Osteocyte (in vitro differentiated cells): ENCODE results near the gene MAP1LC3B2. TPM values are rescaled to one million over a fixed set of nuclear protein-coding genes. Genes with fewer than 3 reads are reported as not detected.
A peak's percentile ranks its signal among the peaks of the same experiment; 100 is the strongest.

Experiments used
- DNase-seq: peaks from one replicate; pipeline ENCODE4 v3.0.0; 2021; ENCODE audit warnings: mixed read lengths; ENCODE audit not compliant: unreplicated experiment; ENCODE audit errors: extremely low spot score
- H3K27ac Mint-ChIP-seq: one replicate; pipeline ENCODE4 v1.8.0; 2021; ENCODE audit warnings: mild to moderate bottlenecking, mixed read lengths; ENCODE audit not compliant: unreplicated experiment
- H3K27me3 Mint-ChIP-seq: one replicate; pipeline ENCODE4 v1.8.0; 2021; ENCODE audit warnings: mixed read lengths; ENCODE audit not compliant: unreplicated experiment
- H3K36me3 Mint-ChIP-seq: one replicate; pipeline ENCODE4 v1.8.0; 2021; ENCODE audit warnings: mixed read lengths; ENCODE audit not compliant: unreplicated experiment
- H3K4me1 Mint-ChIP-seq: one replicate; pipeline ENCODE4 v1.8.0; 2021; ENCODE audit warnings: mixed read lengths; ENCODE audit not compliant: unreplicated experiment
- H3K4me3 Mint-ChIP-seq: one replicate; pipeline ENCODE4 v1.8.0; 2021; ENCODE audit warnings: mild to moderate bottlenecking, moderate library complexity, mixed read lengths; ENCODE audit not compliant: unreplicated experiment
- H3K9me3 Mint-ChIP-seq: one replicate; pipeline ENCODE4 v1.8.0; 2021; ENCODE audit warnings: mixed read lengths; ENCODE audit not compliant: unreplicated experiment
- total RNA-seq: library from RNA; stranded (reverse); gene quantifications from 2 replicates; pipeline ENCODE4 v1.2.1, GENCODE V29; 2021
- TF ChIP-seq, protein P1 (sequence below): fragments of 200-600 bp; sonication (generic); IDR thresholded peaks from 2 replicates; pipeline ENCODE4 v1.5.0; 2021; ENCODE audit warnings: antibody characterized with exemption, mild to moderate bottlenecking, moderate library complexity

The MAP1LC3B2 gene
- total RNA-seq, 1 donor from 2014 or later = 2.1 TPM

DNA sequence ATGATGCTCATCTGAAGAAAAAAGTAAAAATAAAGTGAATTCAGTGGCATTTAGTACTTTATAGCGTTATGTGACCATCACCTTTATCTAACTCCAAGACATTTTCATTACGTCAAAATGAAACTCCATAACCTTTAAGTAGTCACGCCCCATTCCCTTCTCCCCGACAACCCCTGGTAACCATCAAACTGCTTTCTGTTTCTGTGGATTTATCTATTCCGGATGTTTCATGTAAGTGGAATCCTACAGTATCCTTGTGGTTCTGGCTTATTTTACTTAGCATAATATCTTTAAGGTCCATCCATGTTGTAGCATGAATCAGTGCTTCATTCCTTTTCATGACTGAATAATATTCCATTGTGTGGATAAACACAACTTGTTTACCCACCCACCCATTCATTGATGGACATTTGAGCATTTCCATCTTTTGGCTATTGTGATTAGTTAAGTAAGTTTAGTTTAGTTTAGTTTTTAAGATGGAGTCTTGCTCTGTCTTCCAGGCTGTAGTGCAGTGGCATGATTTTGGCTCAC lies 18.5 kb upstream of the MAP1LC3B2 start:
- TF ChIP-seq, protein P1, sequence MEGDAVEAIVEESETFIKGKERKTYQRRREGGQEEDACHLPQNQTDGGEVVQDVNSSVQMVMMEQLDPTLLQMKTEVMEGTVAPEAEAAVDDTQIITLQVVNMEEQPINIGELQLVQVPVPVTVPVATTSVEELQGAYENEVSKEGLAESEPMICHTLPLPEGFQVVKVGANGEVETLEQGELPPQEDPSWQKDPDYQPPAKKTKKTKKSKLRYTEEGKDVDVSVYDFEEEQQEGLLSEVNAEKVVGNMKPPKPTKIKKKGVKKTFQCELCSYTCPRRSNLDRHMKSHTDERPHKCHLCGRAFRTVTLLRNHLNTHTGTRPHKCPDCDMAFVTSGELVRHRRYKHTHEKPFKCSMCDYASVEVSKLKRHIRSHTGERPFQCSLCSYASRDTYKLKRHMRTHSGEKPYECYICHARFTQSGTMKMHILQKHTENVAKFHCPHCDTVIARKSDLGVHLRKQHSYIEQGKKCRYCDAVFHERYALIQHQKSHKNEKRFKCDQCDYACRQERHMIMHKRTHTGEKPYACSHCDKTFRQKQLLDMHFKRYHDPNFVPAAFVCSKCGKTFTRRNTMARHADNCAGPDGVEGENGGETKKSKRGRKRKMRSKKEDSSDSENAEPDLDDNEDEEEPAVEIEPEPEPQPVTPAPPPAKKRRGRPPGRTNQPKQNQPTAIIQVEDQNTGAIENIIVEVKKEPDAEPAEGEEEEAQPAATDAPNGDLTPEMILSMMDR = no peak
- H3K9me3 Mint-ChIP-seq = no peaks in the 10 kb centered on the region
- DNase-seq = no peak
- no peak overlapping the region for H3K4me3 Mint-ChIP-seq
- H3K4me1 Mint-ChIP-seq = peaks cover 45% of the 10 kb centered on the region
- H3K27ac Mint-ChIP-seq = peak overlapping the region; percentile 74
- no peaks in the 10 kb centered on the region for H3K36me3 Mint-ChIP-seq
- H3K27me3 Mint-ChIP-seq = no peaks in the 10 kb centered on the region

DNA sequence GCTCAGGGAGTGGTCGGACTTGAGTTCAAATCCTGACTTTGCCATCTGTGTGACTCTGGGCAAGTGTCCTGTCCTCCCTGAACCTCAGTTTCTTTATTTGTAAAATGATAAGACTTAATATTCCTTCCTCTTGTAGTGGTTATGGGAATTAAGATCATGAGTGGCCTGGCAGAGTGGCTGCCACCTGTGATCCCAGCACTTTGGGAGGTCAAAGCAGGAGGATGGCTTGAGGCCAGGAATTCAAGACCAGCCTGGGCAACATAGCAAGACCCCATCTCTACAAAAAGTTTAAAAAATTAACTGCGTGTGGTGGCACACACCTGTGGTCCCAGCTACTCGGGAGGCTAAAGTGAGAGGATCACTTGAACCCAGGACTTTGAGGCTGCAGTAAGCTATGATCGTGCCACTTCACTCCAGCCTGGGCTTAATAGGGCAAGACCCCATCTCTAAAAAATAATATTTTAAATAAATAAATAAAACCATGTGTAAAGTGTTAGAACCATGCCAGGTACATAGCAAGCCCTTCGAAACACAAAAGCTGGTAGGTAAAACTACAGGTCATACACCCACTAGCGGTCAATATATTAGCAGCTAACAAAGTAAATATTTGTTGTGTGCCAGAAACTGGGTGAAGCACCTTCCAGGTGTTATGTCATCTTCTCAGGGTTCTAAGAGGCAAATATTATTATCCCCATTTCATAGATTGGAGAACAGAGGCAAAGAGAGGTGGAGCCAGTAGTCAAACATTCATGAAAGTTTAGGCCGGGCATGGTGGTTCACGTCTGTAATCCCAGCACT lies 17.4 kb upstream of the MAP1LC3B2 start:
- Mint-ChIP-seq H3K4me3 (no peak overlapping the region), H3K4me1 (peaks cover 39% of the 10 kb centered on the region), H3K36me3 (no peaks in the 10 kb centered on the region), H3K27ac (no peak overlapping the region), H3K9me3 (no peaks in the 10 kb centered on the region), H3K27me3 (no peaks in the 10 kb centered on the region)
- TF ChIP-seq, protein P1 = no peak
- DNase-seq = no peak

- Mint-ChIP-seq H3K4me3 (no peak overlapping the region), H3K27ac (peak overlapping the region; percentile 2), H3K27me3 (no peaks in the 10 kb centered on the region), H3K9me3 (no peaks in the 10 kb centered on the region), H3K4me1 (peaks cover 35% of the 10 kb centered on the region), H3K36me3 (no peaks in the 10 kb centered on the region)
- no peak for DNase-seq
- TF ChIP-seq, protein P1 = no peak
These were observed 16.7 kb upstream of the MAP1LC3B2 start for GRCh38 chr12:116542345-116542956.

DNA sequence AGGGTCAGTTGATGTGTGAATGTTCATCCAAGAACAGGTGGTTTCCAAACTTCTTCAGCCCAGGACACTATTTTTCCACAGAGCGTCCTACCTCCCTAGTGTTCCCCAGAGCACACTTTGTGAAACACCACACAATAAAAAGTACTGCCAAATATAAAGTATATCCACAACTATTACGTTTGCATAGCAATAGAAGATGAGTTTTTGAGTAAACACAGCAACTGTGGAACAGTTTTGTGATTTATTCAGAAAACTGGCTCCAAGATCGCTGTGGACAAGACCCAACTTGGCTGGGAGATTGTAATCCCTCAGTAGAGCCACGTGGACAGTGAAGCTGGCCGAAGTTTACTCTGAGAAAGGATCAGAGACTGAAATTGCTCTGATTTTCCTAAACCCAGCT lies 14.5 kb upstream of the MAP1LC3B2 start:
- peaks cover 36% of the 10 kb centered on the region for H3K4me1 Mint-ChIP-seq
- DNase-seq = no peak
- H3K27ac Mint-ChIP-seq = no peak overlapping the region
- H3K9me3 Mint-ChIP-seq = no peaks in the 10 kb centered on the region
- H3K36me3 Mint-ChIP-seq = no peaks in the 10 kb centered on the region
- H3K27me3 Mint-ChIP-seq = no peaks in the 10 kb centered on the region
- TF ChIP-seq, protein P1 = no peak
- H3K4me3 Mint-ChIP-seq = no peak overlapping the region

DNA sequence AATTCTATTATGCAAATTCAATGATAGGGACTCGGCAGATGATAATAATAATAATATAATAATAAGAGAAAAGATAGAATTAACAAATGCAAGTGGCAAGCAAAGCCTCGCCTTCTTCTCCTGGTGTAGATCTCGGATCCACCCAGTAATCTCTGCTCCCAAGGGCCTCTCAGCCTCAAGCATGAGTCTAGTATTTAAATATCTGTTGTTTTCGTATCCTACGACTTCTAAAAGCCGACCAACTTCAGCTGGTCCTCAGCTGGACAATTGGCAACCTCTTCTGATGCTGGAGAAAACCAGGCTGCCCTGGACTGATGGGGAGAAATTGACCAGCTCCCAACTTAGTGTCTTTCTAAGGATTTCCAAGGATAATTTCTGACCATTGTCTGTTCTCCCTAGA lies 14.0 kb upstream of the MAP1LC3B2 start:
- Mint-ChIP-seq H3K36me3 (no peaks in the 10 kb centered on the region), H3K27me3 (no peaks in the 10 kb centered on the region), H3K4me1 (peaks cover 31% of the 10 kb centered on the region), H3K4me3 (no peak overlapping the region), H3K9me3 (no peaks in the 10 kb centered on the region), H3K27ac (no peak overlapping the region)
- DNase-seq = no peak
- TF ChIP-seq, protein P1 = no peak
